Endometrium (tissue), 2 donors: ENCODE measurements around the gene CACNA1H.
"Not testable (repeated sequence)": the region's sequence is repeated elsewhere in the genome, so short reads cannot be mapped to it uniquely, and the experiment has no call there.

Experiments
- FAIRE-seq: peaks from 2 replicates; lab custom pipeline; 2012; peaks lifted over from hg19 to GRCh38; lab: Jason Lieb, UNC
- donor health status: control.
- donor health status: control.

The CACNA1H gene

DNA sequence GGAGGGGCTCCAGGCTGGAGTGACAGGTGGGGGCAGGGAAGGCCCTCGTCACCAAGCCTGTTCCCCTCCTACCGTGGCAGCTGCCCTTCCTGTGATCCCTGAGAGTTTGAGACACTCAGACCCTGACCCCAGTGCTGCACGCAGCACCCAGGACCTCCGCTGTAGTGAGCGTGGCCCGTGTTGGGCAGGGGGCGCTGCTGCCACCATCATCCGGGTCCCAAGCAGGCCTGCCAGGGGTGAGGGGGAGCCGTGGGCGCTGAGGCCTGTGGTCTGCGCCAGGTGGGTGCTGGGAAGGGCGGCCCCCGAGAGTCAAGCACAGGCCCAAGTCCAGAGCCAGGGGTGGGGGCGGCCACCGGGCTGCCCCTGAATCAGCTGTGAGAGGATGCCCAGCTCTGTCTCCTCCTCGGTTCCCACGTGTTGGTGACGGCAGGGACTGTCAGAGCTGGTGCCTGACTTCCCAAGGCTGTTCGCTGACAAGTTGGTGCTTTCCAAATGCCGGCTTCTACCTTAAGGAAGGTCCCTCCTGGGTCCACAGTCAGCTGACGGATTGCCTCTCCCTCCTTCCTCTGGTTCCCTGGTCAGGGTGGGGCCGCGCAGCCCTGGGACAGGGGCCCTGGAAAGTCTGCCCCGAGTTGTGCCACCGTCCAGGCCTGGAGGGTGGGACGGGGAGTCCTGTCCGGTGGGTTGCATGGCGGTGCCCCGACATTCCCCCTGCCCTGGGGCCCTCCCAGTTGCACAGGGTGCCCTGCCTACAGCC lies 41.1 kb downstream of the CACNA1H start:
- no peak for FAIRE-seq

DNA sequence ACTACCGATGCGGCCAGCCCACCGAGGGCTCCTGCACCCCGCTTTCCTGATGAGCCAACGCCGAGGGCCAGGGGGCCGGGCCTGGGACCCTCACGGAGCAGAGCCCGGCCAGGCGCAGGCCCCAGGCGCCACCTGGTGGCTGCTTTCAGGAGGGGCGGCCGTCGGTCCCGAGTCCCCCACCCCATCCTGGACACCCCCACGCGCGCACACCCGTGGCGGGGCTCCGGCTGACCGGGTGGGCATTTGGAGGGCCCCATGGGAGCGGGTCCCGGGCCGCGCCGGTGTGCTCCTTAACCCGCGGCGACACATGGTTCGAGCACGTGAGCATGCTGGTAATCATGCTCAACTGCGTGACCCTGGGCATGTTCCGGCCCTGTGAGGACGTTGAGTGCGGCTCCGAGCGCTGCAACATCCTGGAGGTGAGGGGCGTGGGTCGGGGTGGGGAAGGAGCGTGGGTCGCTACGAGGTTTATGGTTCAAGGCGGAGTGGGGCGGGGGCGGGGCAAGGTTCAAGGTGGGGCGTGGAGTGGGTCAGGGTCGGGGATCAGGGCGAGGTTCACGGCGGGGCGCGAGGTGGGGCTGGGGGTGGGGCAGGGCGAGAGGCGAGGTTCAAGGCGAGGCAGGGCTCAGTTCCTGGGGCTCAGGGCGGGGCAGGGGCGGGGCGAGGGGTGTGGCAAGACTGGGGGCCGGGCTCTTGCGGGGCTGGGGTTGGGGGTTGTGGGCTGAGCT lies 41.9 kb downstream of the CACNA1H start:
- no peak for FAIRE-seq

DNA sequence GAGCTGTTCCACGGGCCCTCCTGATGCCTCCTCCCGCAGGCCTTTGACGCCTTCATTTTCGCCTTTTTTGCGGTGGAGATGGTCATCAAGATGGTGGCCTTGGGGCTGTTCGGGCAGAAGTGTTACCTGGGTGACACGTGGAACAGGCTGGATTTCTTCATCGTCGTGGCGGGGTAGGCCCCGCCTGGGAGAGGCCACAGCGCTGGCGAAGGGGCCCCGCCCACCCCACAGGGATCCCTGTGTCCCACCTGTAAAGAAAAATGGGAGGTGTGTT lies 42.4 kb downstream of the CACNA1H start:
- FAIRE-seq: no peak

DNA sequence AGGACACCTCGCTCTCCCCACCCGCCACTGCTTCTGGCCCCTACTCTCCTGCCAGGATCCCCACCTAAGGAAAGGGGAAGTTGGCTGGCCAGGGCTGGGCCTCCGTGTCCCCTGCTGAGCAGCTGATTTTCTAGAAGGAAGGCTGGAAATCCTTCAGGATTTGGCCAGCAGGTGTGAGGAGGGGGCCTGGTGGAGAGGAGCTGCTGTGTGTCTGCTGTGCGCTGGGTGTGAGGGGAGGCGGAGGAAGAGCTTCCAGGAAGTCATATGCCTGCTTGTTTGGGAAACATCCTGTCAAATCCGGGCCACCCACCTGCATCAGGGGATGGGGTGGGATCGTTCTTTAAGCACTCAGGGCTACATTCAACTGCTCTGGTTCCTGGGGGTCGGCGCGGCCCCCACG lies 43.6 kb downstream of the CACNA1H start:
- no peak for FAIRE-seq

DNA sequence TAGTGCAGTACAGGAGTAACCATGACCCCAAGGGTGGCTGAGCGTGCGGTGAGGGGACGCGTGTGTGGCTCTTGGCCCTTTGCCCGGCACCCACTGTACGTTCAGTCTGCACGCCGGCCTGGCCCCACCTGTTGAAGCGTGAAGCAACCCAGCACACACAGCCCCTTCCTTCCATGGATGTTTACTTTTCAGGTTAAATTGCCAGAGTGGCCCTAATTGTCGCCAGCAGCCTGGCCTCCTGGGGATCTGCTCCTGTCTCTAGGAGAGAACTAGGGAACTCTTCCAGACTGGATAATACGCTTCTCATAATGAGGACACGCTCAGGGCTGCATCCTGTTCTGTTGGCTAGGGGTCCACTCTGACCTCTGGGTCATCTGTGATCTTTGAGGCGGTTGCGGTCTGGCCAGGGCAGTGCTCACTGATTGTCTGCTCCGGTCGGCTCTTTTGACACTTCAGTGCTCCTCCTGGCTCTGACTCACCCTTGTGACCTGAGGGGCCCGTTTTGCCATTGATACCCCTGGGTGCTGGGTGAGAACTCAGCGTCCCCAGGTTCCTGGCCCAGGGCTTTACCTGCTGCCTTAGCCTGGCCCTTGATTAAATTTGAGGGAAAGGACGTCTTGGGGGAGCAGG lies 44.4 kb downstream of the CACNA1H start:
- FAIRE-seq: no peak

DNA sequence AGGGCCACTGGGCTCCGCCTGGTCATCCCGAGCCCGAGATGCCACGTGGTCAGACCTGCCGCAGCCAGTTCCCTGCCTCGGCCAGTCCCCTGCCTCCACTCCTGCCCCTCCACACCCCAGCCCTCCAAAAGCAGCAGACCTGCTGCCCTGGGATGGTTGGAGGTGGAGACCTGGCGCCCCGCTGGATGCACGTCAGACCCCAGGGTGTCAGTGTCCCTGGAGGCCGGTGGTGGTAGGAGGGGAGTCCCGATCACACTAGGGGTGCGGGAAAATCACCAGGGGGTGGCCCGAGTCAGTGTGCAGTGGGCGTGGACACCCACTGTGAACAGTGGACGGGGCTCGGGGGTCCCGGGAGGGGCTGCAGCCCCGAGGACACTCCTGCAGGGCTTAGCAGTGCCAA lies 45.3 kb downstream of the CACNA1H start:
- no peak for FAIRE-seq

DNA sequence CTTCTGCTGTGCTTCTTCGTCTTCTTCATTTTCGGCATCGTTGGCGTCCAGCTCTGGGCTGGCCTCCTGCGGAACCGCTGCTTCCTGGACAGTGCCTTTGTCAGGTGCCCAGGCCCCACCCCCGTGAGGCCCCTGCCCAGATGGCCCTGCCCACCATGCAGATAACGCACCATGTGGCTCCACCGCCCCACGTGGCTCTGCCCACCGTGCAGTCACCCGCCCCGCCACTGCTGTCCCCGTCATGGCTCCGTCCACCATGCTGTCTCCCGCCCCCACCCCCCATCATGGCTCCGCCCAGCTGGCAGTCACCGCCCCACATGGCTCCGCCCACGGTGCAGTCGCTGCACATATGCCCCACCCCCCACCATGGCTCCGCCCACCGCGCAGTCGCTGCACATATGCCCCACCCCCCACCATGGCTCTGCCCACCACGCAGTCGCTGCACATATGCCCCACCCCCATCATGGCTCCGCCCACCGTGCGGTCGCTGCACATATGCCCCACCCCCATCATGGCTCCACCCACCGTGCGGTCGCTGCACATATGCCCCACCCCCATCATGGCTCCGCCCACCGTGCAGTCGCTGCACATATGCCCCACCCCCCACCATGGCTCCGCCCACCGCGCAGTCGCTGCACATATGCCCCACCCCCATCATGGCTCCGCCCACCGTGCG lies 45.9 kb downstream of the CACNA1H start:
- FAIRE-seq: not testable (repeated sequence)

DNA sequence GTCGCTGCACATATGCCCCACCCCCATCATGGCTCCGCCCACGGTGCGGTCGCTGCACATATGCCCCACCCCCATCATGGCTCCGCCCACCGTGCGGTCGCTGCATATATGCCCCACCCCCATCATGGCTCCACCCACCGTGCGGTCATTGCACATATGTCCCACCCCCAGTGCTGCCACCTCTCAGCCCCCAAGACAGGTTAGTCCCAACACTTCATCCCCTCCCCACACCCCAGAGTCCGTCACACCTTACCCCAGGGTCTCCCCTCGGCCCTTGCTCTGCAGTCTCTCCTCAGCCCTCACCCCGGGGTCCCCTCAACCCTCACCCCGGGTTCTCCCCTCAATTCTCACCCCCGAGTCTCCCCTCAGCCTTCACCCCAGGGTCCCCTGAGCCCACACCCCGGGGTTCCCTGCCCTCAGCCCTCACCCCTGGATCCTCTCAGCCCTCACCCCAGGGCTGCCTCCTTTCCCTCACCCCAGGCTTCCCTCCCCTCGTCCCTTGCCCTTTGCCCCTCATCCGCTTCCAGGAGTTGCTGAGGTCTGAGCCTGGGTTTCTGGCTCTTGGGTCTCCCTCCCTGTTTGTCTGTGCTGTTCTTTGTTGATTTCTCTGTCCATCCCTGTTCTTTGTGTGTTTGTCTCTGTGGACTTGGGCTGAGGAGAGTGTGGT lies 46.6 kb downstream of the CACNA1H start:
- no peak for FAIRE-seq

DNA sequence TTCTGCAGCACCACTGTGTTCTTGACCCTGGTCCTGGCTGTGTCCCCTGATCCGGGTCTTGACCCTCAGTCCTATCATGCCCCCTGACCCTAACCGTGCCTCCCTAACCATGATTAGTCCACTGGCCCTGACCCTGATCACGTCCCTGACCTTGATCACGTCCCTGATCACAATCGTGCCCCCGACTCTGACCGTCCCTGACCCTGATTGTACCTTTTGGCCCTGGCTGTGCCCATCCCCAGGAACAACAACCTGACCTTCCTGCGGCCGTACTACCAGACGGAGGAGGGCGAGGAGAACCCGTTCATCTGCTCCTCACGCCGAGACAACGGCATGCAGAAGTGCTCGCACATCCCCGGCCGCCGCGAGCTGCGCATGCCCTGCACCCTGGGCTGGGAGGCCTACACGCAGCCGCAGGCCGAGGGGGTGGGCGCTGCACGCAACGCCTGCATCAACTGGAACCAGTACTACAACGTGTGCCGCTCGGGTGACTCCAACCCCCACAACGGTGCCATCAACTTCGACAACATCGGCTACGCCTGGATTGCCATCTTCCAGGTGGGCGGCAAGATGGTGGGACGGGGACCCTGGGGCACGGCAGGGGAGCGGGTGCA lies 47.2 kb downstream of the CACNA1H start:
- no peak for FAIRE-seq

DNA sequence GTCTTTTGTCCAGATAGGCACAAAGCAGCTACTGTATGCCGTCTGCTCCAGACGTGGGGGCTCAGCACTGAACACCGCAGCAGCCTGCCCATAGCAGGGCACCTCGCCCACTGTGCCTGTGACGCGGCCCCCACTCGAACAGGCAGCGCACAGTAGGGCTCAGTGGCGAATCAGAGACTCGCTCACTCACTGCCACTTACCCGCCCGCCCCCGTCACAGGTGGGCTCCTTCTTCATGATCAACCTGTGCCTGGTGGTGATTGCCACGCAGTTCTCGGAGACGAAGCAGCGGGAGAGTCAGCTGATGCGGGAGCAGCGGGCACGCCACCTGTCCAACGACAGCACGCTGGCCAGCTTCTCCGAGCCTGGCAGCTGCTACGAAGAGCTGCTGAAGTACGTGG lies 48.5 kb downstream of the CACNA1H start:
- FAIRE-seq: no peak

DNA sequence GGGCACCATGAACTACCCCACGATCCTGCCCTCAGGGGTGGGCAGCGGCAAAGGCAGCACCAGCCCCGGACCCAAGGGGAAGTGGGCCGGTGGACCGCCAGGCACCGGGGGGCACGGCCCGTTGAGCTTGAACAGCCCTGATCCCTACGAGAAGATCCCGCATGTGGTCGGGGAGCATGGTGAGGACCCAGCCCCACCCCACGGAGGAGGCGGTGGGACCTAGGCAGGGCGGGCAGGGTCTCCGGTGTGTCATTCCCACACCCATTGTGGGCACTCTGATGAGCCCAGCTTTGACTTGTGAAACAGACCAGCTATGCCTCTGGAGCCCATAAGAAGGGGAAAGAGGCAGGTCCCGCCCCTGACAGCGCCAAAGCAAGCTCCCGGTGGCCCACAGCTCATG lies 49.4 kb downstream of the CACNA1H start:
- FAIRE-seq: no peak

DNA sequence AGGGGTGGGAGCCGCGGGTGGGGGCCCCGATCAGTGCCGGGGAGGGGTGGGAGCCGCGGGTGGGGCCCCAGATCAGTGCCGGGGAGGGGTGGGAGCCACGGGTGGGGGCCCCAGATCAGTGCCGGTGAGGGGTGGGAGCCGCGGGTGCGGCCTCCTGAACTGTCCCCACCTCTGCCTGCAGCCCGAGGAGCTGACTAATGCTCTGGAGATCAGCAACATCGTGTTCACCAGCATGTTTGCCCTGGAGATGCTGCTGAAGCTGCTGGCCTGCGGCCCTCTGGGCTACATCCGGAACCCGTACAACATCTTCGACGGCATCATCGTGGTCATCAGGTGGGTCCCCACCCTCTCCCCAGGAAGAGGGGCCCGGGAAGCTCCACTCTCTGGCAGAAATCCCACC lies 52.0 kb downstream of the CACNA1H start:
- FAIRE-seq: no peak

DNA sequence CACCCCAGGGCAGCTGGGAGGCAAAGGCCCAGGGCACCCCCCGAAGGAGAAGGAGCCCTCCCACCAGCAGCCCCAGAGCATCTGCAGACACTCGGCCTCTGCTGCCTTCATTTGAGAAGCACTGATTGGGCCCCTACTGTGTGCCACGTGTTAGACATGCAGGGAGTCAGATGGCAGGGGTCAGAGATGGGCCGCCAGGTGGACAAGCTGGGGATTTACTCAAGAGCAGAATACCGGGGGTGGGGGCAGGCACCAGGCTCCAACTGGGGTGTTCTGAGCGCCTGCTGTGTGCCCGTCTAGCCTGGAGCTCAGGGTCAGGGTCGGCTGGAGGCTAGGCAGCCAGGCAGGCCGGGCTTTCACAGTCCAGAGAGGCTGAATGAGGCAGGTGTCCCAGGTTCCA lies 53.4 kb downstream of the CACNA1H start:
- FAIRE-seq: no peak

DNA sequence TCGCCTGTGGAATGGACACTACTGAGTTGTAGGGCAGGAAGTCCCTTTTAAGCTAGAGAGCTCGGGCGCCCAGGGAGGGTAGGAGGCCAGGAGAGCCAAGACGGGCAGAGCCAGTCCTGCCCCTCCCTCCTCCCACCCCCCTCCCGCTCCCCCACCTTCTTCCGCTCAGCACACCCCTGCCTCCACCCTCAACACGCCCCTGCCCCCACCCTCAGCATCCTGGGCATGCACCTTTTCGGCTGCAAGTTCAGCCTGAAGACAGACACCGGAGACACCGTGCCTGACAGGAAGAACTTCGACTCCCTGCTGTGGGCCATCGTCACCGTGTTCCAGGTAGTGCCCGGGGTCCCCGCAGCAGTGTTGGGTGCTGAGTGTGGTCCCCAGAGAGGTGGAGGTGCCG lies 53.9 kb downstream of the CACNA1H start:
- FAIRE-seq: no peak

DNA sequence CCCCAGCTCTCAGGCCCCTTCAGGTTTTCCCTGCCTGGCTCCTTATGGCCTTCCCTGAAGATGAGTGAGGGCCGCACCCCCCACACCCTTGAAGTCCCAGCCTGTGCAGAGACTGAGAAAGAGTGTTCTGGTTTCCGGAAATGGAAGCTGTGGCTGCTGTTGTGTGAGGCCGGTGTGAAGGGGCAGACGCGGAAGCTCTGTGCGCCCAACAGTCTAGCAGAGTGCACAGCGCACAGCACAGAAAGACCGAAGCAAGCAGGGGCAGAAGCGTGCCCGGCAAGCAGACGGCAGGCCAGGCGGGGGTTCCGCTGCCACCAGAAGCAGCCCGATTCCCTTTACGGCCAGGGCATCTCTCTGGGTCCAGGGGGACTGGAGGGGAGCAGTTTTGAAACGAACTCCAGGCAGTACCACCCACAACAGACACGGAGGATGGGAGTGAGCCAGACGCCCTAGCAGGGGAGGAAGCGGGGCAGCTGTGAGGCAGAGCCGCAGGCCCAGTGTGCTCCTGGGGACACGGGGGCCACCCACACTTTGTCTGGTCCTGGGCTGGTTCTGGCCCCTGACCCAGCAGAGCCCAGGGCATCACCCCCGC lies 55.4 kb downstream of the CACNA1H start:
- FAIRE-seq: no peak

DNA sequence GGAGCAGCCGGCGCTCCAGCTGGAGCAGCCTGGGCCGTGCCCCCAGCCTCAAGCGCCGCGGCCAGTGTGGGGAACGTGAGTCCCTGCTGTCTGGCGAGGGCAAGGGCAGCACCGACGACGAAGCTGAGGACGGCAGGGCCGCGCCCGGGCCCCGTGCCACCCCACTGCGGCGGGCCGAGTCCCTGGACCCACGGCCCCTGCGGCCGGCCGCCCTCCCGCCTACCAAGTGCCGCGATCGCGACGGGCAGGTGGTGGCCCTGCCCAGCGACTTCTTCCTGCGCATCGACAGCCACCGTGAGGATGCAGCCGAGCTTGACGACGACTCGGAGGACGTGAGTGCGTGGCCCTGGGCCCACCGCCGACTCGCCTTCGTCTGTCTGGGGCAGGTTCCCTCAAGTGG lies 56.2 kb downstream of the CACNA1H start:
- FAIRE-seq: no peak

DNA sequence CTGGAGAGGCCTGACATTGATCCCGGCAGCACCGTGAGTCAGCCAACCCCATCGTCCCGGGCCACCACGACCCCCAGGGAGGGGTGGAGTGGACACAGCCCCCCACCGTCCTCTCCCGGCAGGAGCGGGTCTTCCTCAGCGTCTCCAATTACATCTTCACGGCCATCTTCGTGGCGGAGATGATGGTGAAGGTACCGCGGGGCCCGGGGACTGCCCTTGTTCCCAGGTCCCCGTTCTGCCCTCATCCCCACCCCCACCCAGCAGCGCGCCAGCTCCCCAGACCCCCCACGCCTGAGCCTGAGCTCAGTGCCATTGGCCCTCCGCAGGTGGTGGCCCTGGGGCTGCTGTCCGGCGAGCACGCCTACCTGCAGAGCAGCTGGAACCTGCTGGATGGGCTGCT lies 57.6 kb downstream of the CACNA1H start:
- FAIRE-seq: no peak

DNA sequence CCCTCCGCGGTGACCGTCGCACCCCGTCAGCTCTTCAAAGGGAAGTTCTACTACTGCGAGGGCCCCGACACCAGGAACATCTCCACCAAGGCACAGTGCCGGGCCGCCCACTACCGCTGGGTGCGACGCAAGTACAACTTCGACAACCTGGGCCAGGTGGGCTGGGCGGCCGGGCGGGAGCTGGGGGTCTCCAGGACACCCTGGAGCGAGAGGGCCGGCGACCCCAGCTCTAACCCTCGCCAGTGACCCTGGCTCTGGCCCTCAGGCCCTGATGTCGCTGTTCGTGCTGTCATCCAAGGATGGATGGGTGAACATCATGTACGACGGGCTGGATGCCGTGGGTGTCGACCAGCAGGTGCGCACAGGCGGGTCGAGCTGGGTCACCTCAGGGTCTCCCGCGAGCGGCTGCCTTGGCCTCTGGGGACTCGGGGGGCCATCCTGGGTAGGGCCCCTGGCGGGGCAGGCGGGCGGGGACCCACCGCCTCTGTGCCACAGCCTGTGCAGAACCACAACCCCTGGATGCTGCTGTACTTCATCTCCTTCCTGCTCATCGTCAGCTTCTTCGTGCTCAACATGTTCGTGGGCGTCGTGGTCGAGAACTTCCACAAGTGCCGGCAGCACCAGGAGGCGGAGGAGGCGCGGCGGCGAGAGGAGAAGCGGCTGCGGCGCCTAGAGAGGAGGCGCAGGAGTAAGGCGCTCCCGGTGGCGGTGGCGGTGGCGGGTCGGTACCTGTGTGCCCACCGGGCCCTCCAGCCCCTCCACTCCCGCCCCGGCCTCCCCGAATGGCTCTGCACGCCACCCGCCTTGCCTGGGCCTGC lies 58.8 kb downstream of the CACNA1H start:
- no peak for FAIRE-seq

DNA sequence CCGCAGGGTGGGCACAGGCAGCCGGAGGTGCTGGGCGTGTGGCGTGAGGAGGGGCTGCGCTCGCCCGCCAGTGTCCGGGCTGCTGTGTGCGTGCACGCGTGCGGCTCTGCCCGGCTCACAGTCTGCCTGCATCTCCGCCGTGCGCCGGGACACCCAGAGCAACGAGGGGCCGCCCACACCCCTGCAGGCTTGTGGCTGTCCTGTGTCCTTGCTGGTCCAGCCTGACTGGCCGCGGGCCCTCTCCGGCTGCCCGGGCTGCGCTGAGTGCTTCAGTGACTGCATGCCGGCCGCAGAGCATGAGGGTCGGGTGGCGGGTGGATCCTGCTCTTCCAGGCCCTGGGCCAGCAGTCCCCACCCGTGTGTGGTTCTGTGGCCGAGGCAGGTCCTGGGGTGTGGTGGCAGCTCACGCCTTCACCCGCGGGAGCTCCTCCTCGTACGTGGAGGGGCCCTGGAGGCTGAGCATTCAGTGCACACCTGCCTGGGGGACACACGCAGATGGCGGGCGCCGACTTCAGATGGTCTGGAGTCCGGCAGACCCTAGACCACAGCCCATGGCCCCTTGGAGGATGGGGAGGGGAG lies 59.8 kb downstream of the CACNA1H start:
- no peak for FAIRE-seq

DNA sequence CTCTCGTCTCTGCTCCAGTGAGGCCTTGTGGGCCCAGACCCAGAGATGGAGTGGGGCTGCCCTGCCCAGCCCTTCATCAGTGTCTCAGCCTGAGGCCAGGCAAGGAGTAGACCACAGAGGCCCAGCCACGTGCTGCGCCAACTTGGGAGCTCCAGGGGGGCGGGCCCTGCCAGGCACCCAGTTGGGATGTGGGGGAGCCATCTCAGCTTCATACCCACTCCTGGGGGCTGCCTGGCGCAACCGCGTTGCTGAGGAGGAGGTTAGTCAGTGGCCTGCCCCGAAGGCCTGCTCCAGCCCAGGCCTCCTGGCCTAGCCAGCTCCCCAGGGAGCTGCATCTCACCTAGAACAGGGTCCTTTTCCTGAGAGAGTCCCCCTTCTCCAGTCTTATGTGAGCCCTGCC lies 60.3 kb downstream of the CACNA1H start:
- FAIRE-seq: no peak
